NCI-H774 (cell line): ENCODE results near the gene GPR37L1.
"Not testable (repeated sequence)": the region's sequence is repeated elsewhere in the genome, so short reads cannot be mapped to it uniquely, and the experiment has no call there.

Source experiments
- DNase-seq: peaks from one replicate; lab custom pipeline; 2025; lab: John Stamatoyannopoulos, UW

GPR37L1 gene

GRCh38 chr1:202168861-202169260, 46.1 kb downstream of the GPR37L1 start:
- DNase-seq: no peak

- DNase-seq: peak; percentile 38
Measured at GRCh38 chr1:202170726-202171125, 48.0 kb downstream of the GPR37L1 start.

- no peak for DNase-seq
Measured at GRCh38 chr1:202171292-202172014, 48.7 kb downstream of the GPR37L1 start.

GRCh38 chr1:202172015-202172355, 49.3 kb downstream of the GPR37L1 start:
- no peak for DNase-seq

- DNase-seq: no peak
Measured at GRCh38 chr1:202173993-202174392, 51.3 kb downstream of the GPR37L1 start.

- DNase-seq: no peak
Measured at GRCh38 chr1:202176949-202177927, 54.5 kb downstream of the GPR37L1 start.

GRCh38 chr1:202179828-202180750, 57.4 kb downstream of the GPR37L1 start:
- DNase-seq: no peak

GRCh38 chr1:202180751-202181139, 58.0 kb downstream of the GPR37L1 start:
- not testable (repeated sequence) for DNase-seq

GRCh38 chr1:202181586-202181985, 58.9 kb downstream of the GPR37L1 start:
- no peak for DNase-seq

- DNase-seq: no peak
Measured at GRCh38 chr1:202182040-202182877, 59.5 kb downstream of the GPR37L1 start.
